ENCODE data around the gene NRSN2.
A peak's percentile ranks its signal among the peaks of the same experiment; 100 is the strongest.
"Not testable (repeated sequence)": the region's sequence is repeated elsewhere in the genome, so short reads cannot be mapped to it uniquely, and the experiment has no call there.

NRSN2 gene

GRCh38 chr20:325889-326644 lies 20.8 kb upstream of the NRSN2 start:
- DNase-seq: peak; percentile 58

DNA sequence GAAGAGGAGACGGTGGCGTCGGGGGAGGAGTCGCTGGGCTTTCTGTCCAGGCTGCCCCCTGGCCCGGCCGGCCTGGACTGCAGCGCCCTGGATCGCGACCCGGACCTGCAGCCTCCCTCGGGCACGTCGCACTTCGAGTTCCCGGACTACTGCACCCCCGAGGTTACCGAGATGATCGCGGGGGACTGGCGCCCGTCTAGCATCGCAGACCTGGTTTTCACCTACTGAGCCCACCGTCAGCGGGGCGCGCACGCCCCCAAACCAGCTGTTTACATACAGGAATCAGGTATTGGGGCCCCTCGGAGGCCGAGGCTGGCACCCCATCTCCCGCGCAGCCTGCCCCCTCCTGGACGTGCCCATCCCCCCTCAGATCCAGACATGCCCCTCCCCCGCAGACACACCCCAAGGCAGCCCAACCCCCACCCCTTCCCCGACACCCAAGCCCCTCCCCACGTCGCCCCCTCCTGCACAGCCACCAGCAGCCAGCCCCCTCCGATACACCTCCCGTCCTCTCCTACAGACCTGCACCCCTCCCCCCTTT lies 20.2 kb upstream of the NRSN2 start:
- DNase-seq: no peak

DNA sequence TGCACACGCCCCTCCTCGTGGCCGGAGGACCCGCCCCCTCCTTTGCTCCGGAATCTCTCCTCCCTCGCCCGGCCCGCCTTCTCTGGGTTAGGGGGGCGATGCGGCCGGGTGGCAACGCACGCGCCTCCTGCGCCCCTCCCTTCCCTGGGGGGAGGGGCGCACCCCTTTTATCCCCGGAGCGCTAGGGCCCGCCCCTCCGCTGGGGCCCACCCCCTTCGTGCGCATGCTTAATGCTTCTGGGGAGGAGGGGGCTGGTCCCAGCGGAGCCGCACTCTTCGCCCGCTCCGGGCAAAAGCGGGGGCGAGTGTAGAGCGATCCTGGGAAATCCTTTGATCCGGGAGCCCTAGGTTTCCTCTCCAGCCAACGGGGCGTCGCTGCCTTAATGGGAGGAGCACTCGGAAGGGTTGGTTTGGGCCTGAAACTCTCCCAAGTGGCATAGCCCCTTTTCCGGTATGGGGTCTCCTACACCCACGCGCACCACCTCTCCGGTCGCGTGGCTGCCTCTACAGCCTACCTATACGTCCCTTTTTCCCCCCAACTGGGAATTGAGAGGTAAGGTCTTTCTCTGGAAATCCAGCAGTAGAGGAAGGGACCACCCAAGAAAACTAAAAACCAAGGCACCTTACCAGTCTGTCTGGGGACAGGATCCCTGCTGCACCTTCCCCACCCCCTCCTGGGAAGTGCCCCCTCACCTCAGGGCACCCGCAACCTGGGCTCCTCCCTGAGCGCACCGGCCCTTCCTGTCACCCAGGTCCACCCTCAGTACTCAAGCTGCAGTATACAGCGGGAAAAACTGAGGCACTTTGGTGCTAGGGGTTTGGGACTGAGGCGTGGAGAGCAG lies 19.5 kb upstream of the NRSN2 start:
- DNase-seq: peak; percentile 96

DNA sequence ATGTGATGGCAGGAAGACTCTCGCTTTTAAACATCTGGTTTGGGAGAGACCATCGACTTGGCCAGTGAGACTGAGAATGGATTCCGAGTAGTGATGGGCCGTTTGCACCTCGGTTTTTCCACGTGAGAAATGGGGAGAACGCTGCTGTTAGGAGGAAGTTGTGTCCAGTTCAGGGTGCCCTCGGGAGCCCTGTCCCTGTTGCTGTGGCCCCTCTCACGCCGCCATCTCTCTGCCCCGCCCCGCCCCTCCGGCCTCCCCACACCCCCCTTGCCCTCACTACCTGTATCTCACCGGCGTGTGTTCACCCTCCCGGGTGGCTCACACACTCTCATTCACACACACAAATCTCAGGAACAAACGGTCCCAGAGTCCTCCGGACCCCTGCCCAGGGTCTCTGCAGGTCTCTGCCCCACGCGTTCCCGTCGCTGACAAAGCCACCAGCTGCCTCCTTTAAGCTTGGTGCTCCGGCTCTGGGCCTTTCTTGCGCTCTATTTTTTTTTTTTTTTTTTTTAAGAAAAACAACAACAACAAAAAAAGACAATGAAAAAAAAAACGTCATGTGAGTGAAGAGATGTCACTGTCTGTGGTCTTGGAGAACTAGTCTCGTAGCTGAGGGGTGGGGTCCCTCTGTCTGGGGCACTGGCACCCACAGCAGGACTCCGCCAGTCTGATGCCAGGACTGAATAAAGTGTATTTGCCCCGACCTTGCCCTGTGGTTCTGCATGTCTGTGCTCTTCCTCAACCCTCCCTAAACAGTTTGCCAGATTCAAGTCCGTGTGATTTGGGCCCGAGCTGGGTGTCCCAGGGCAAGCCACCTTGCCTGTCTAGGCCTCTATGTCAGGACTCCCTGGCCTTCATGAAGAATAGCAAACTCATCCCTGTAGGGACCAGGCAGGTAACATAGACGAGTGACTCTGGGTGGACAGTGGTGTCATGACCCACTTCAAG lies 18.6 kb upstream of the NRSN2 start:
- DNase-seq: no peak

- no peak for DNase-seq
These were observed 17.8 kb upstream of the NRSN2 start for GRCh38 chr20:328975-329695.

GRCh38 chr20:329851-330232 lies 17.1 kb upstream of the NRSN2 start:
- DNase-seq: no peak

- peak; percentile 73 for DNase-seq
These were observed 16.4 kb upstream of the NRSN2 start for GRCh38 chr20:330233-331149.

DNA sequence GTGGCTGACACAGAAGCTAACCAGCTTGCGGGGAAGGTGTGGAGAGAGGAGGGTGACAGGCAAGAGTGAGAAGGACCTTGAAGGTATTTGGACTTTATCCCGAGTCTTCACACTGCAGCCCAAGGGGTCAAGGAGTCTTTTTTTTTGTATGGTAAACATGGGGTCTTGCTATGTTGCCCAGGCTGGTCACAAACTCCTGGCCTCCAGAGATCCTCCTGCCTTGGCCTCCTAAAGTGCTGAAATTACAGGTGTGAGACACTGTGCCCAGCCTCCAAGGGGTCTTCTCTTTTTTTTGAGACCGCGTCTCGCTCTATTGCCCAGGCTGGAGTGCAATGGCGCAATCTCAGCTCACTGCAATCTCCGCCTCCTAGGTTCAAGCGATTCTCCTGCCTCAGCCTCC lies 12.3 kb upstream of the NRSN2 start:
- DNase-seq: no peak

DNA sequence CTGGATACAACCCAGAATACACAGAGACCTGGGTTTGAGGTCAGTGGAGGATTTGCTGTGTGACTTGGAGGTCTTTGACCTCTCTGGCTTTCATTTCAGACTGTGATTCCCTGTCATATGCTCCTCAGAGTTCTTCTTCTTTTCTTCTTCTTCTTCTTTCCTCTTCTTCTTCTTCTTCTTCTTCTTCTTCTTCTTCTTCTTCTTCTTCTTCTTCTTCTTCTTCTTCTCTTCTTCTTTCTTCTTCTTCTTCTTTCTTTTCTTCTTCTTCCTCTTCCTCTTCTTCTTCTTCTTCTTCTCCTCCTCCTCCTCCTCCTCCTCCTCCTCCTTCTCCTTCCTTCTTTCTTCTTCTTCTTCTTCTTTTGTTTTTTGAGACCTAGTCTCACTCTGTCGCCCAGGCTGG lies 10.9 kb upstream of the NRSN2 start:
- not testable (repeated sequence) for DNase-seq

DNA sequence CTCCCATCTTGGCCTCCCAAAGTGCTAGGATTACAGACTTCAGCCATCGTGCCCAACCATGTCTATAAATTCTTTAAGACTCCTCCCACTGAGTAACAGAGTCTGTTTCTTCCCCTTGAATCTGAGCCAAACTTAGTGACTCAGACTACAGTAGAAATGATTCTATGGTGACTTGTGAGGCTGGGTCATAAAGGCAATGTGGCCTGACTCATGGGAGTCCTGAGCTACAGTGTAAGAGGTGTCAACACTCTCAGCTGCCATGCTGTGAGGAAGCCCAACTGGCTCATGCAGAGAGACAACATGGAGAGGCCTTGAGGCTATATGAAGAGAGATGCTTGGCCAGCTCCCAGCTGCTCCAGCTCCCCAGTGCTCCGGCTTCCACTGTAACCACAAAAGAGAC lies 5.2 kb upstream of the NRSN2 start:
- peak; percentile 80 for DNase-seq

DNA sequence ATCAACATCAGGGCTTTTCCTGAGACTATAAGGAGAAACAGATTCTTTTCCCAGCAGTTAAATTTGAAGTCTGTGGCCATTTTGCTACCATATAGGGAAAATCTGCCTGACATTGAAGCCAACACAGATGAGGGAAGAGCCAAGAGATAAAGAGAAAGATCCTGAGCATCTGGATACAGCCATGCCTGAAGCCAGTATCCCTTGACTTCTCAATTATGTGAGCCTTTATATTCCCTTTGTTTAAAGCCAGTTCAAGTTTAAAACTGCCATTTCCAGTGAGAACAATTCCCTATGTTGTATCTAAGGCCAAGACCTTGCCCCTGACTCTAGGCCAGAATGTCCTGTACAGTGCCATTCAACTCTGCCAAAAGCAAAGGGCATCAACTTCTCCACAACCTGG lies 3.8 kb upstream of the NRSN2 start:
- DNase-seq: no peak

- DNase-seq: no peak
These were observed 775 bp upstream of the NRSN2 start for GRCh38 chr20:346033-346639.

DNA sequence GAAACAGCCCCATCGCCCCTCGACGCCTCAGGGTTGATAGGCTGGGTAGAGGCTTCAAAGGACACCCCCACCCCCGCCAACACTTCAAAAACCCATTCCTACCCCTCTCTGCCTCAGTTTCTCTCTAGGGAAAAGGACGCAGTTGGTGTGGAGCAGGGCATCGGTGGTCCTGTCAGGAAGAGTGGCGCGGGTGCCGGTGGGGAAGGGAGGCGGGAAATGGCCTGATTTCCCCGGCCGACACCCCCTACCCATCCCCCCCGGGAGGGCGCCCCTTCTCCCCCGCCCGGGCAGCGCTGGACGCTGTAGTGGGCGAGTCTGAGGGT lies 367 bp downstream of the NRSN2 start:
- DNase-seq: no peak

DNA sequence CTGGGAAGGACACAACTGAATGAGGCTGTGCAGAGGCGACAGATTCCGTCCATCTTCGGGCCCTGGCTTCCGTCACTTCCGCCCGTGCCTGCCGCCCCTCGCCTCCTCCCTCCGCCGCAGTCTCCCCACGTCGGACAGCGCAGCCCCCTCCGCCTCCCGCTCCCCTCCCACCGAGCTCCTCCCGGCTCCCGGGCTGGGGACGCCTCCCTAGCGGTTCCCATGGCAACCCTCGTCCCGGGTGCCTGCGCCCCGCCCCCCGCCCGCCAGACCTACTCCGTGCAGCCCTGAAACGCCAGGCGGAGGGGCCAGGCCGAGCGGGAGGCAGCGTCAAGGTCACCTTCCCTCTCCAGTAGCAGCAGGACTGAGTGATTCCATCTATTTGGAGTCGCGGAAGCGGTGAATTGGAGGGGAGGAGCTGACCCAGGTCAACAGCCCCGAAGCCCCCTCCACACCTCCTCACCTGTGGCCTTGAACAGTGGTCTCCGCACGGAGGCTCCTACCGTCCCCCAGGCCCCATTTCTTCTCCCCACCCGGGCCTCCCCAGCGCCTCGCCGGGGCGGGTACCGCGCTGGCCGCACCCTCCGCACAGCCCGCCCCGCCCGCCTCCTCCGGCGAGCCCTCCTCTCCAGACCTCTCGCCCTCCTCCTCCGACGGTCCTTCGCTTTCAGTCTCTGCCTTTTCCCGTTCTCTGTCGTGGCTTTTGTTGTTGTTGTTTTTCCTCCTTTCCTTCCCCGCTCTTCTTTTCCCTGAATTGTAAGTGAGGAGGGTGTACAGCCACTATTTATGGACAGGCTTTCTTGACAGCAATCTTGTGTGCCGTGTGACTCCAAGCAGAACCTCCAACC lies 951 bp downstream of the NRSN2 start:
- DNase-seq: peak; percentile 96

GRCh38 chr20:348972-349841 lies 2.3 kb downstream of the NRSN2 start:
- DNase-seq: no peak

DNA sequence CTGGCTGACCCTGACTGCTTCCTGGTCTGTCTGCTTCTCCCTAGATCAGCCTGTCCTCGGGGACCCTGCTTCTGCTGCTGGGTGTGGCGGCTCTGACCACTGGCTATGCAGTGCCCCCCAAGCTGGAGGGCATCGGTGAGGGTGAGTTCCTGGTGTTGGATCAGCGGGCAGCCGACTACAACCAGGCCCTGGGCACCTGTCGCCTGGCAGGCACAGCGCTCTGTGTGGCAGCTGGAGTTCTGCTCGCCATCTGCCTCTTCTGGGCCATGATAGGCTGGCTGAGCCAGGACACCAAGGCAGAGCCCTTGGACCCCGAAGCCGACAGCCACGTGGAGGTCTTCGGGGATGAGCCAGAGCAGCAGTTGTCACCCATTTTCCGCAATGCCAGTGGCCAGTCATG lies 6.3 kb downstream of the NRSN2 start:
- no peak for DNase-seq

- DNase-seq: peak; percentile 75
These were observed 7.5 kb downstream of the NRSN2 start for GRCh38 chr20:354298-354977.

DNA sequence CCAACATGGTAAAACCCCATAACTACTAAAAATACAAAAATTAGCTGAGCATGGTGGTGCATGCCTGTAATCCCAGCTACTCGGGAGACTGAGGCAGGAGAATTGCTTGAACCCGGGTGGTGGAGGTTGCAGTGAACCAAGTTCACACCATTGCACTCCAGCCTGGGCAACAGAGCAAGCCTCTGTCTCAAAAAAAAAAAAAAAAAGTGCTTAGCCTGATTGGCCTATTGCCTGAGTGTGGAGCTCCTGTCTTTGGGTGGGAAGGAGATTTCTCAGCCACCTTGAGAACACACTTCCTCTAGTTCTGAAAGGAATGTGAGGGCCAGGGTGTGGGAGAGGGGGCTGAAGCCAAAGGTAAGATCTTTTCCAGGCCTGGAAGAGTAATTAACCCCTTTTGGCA lies 9.2 kb downstream of the NRSN2 start:
- DNase-seq: not testable (repeated sequence)

Measured in fibroblast of upper back skin (primary cell).